HK-2 (cell line): ENCODE measurements around the gene KRTAP4-12.
"Not testable (repeated sequence)": the region's sequence is repeated elsewhere in the genome, so short reads cannot be mapped to it uniquely, and the experiment has no call there.

Experiments
- DNase-seq: peaks from one replicate; pipeline ENCODE4 v3.0.0-alpha.2; 2018; ENCODE audit not compliant: unreplicated experiment

KRTAP4-12 gene

GRCh38 chr17:41123991-41124371, at the start of gene KRTAP4-12:
Gene KRTAP4-12, minus strand, starts transcription at chr17:41124182. Its CDS starts 60 bp downstream, at chr17:41124122.
- DNase-seq: not testable (repeated sequence)

GRCh38 chr17:41171886-41172285, 47.9 kb upstream of the KRTAP4-12 start:
- DNase-seq: no peak

GRCh38 chr17:41168121-41168520, 44.1 kb upstream of the KRTAP4-12 start, which contains the start of gene KRTAP4-3:
Gene KRTAP4-3, minus strand, starts transcription at chr17:41168221. Its CDS starts 49 bp downstream, at chr17:41168172.
- DNase-seq: no peak

- no peak for DNase-seq
Observed at GRCh38 chr17:41167561-41167960, 43.6 kb upstream of the KRTAP4-12 start.

GRCh38 chr17:41163828-41164227, 39.8 kb upstream of the KRTAP4-12 start:
- no peak for DNase-seq

GRCh38 chr17:41160648-41161047, 36.7 kb upstream of the KRTAP4-12 start, which contains the start of gene KRTAP4-4:
Gene KRTAP4-4, minus strand, starts transcription at chr17:41160748. Its CDS starts 57 bp downstream, at chr17:41160691.
- no peak for DNase-seq

GRCh38 chr17:41160190-41160589, 36.2 kb upstream of the KRTAP4-12 start:
- DNase-seq: not testable (repeated sequence)

- DNase-seq: no peak
Observed at GRCh38 chr17:41153856-41154255, 29.9 kb upstream of the KRTAP4-12 start.

GRCh38 chr17:41151525-41151924, 27.5 kb upstream of the KRTAP4-12 start:
- DNase-seq: no peak

- DNase-seq: no peak
Observed at GRCh38 chr17:41150026-41150425, 26.0 kb upstream of the KRTAP4-12 start.

GRCh38 chr17:41149652-41149985, 25.6 kb upstream of the KRTAP4-12 start, which contains the start of gene KRTAP4-5:
Gene KRTAP4-5, minus strand, starts transcription at chr17:41149825. Its CDS starts 58 bp downstream, at chr17:41149767.
- DNase-seq: no peak

GRCh38 chr17:41148971-41149651, 25.1 kb upstream of the KRTAP4-12 start:
- not testable (repeated sequence) for DNase-seq

- no peak for DNase-seq
Observed at GRCh38 chr17:41147531-41148204, 23.7 kb upstream of the KRTAP4-12 start.

GRCh38 chr17:41145261-41145660, 21.3 kb upstream of the KRTAP4-12 start:
- DNase-seq: no peak

- DNase-seq: no peak
Observed at GRCh38 chr17:41144846-41145245, 20.9 kb upstream of the KRTAP4-12 start.

GRCh38 chr17:41141361-41141760, 17.4 kb upstream of the KRTAP4-12 start:
- no peak for DNase-seq

GRCh38 chr17:41140360-41141131, 16.6 kb upstream of the KRTAP4-12 start, which contains the start of gene KRTAP4-6:
Gene KRTAP4-6, minus strand, starts transcription at chr17:41140544. Its CDS starts 57 bp downstream, at chr17:41140487.
- peak; percentile 30 for DNase-seq

- DNase-seq: not testable (repeated sequence)
Observed at GRCh38 chr17:41139865-41140264, 15.9 kb upstream of the KRTAP4-12 start.

- no peak for DNase-seq
Observed at GRCh38 chr17:41133880-41134735, 10.1 kb upstream of the KRTAP4-12 start.

GRCh38 chr17:41131979-41132378, 8.0 kb upstream of the KRTAP4-12 start:
- DNase-seq: no peak

GRCh38 chr17:41127371-41127770, 3.4 kb upstream of the KRTAP4-12 start:
- no peak for DNase-seq
